ENCODE measurements around the gene HOXD13. TPM values are rescaled to one million over a fixed set of nuclear protein-coding genes. Genes with fewer than 3 reads are reported as not detected.

The HOXD13 gene
- total RNA-seq, 1 experiment from 2014 or later = not detected

DNA sequence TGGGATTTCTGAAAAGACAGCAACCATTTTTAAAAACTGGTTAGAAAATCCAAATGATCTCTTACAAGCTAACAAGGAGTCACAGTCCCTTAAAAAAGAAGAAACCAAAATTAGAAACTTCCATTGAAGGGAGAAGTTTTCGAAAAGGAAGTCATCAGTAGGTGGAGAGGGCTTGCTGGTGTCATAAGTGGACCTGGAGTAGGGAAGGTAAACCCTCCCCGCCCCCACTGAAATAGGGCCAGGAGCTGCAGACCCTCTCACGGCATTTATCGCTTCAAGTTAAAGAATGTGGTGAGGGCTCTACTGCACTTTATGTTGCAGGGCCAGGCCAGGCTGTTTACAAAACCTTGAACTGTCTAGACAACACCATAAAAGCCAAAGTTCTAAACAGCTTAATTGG lies 17.4 kb downstream of the HOXD13 start:
- Histone ChIP-seq H3K27me3 (ENCODE audit: insufficient read depth, low read depth) (peaks cover 42% of the 10 kb centered on the region), H3F3A (ENCODE audit: insufficient read depth, low read depth) (no peaks in the 10 kb centered on the region), H3K9me2 (ENCODE audit: insufficient read depth) (no peaks in the 10 kb centered on the region), H3K36me3 (ENCODE audit: low read depth) (no peaks in the 10 kb centered on the region), H3K79me2 (ENCODE audit: low read depth) (no peaks in the 10 kb centered on the region), H3K4me3 (no peak overlapping the region), H2AFZ (no peak overlapping the region), H3K9me3 (ENCODE audit: insufficient read depth, low read depth) (no peaks in the 10 kb centered on the region), H3K4me2 (no peak overlapping the region), H3K4me1 (replicated peaks; ENCODE audit: insufficient read depth) (no peaks in the 10 kb centered on the region), H4K20me1 (ENCODE audit: insufficient read depth) (no peaks in the 10 kb centered on the region), H3K27ac (no peak overlapping the region)
- CTCF ChIA-PET = interaction anchor here (0.6 to 1.5 kb wide), 3 partner anchors 13 to 544 kb away, joined by 3 to 6 read pairs (median 4); no protein-coding TSS in a partner anchor
- POLR2A ChIA-PET (ENCODE audit: unreplicated experiment) = interaction anchor here (0.6 kb wide), 1 partner anchor 420 kb away, joined by 3 read pairs; no protein-coding TSS in a partner anchor
- no TSS peak for BruUV-seq (replicated peaks)
- intact Hi-C loops (cut with micrococcal nuclease; ENCODE audit: unreplicated experiment) = loop anchor here (5.0 kb wide), 1 partner anchor 1037 kb away; no protein-coding TSS in a partner anchor
- TF ChIP-seq, protein P1, sequence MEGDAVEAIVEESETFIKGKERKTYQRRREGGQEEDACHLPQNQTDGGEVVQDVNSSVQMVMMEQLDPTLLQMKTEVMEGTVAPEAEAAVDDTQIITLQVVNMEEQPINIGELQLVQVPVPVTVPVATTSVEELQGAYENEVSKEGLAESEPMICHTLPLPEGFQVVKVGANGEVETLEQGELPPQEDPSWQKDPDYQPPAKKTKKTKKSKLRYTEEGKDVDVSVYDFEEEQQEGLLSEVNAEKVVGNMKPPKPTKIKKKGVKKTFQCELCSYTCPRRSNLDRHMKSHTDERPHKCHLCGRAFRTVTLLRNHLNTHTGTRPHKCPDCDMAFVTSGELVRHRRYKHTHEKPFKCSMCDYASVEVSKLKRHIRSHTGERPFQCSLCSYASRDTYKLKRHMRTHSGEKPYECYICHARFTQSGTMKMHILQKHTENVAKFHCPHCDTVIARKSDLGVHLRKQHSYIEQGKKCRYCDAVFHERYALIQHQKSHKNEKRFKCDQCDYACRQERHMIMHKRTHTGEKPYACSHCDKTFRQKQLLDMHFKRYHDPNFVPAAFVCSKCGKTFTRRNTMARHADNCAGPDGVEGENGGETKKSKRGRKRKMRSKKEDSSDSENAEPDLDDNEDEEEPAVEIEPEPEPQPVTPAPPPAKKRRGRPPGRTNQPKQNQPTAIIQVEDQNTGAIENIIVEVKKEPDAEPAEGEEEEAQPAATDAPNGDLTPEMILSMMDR (conservative IDR thresholded peaks at IDR 0.05) = no peak
- TF ChIP-seq EZH2 (IDR thresholded peaks at IDR 0.05; ENCODE audit: low read depth) = no peak
- DNase-seq = no peak

DNA sequence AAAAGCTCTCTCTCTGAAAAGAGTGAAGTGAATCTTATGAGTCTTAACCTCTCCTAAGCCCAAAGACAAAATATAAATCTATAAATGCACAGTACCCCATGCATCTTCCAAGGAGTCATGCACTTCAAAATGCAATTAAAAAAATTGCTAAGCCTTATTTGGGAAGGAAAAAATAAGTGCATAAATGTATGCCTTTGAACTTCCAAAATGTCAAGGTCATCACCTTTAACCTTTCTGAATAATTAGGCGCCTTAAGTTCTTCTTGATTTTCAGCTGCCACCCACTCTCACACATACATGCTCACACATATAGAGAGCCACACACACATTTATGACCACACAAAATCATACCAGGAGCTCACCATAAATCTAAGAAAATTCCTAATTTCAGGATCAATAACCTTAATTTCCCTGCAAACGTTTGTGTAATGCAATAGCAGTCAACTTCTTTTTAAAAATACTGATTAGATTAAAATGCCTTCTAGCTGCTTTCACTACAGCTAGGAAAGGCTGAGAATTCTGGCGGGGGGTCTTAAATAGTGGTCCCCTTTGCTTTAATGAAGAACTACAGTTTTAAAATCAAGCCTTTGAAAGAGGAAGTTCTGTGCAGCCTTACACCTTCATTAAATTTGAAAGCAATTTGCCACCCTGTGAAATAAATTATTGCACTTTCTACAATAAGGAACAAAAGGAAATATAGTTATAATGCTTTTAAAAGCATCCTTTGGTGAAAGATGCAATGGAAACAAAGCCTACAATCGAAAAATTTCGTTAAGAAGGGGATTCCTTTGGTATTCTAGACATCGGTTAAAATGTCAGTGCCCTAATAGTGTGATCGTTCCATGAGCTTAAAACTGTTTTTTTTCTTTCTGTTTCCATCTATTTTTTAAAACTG lies 18.1 kb downstream of the HOXD13 start:
- no peaks in the 10 kb centered on the region for H3K79me2 ChIP-seq (ENCODE audit: low read depth)
- no peaks in the 10 kb centered on the region for H3K36me3 ChIP-seq (ENCODE audit: low read depth)
- H4K20me1 ChIP-seq (ENCODE audit: insufficient read depth) = no peaks in the 10 kb centered on the region
- no peak overlapping the region for H3K27ac ChIP-seq
- H3K4me1 ChIP-seq (replicated peaks; ENCODE audit: insufficient read depth) = no peaks in the 10 kb centered on the region
- H3K27me3 ChIP-seq (ENCODE audit: insufficient read depth, low read depth) = peaks cover 49% of the 10 kb centered on the region
- TF ChIP-seq, protein P1 (conservative IDR thresholded peaks at IDR 0.05) = no peak
- no peak for TF ChIP-seq EZH2 (IDR thresholded peaks at IDR 0.05; ENCODE audit: low read depth)
- CTCF ChIA-PET = interaction anchor here (0.6 to 1.5 kb wide), 3 partner anchors 14 to 543 kb away, joined by 3 to 6 read pairs (median 4); no protein-coding TSS in a partner anchor
- no peak overlapping the region for H2AFZ ChIP-seq
- no peaks in the 10 kb centered on the region for H3K9me2 ChIP-seq (ENCODE audit: insufficient read depth)
- no peak overlapping the region for H3K4me3 ChIP-seq
- no TSS peak for BruUV-seq (replicated peaks)
- H3K9me3 ChIP-seq (ENCODE audit: insufficient read depth, low read depth) = no peaks in the 10 kb centered on the region
- intact Hi-C loops (cut with micrococcal nuclease; ENCODE audit: unreplicated experiment) = loop anchor here (5.0 kb wide), 1 partner anchor 1037 kb away; no protein-coding TSS in a partner anchor
- POLR2A ChIA-PET (ENCODE audit: unreplicated experiment) = interaction anchor here (0.6 kb wide), 1 partner anchor 421 kb away, joined by 3 read pairs; no protein-coding TSS in a partner anchor
- no peak overlapping the region for H3K4me2 ChIP-seq
- no peak for DNase-seq
- no peaks in the 10 kb centered on the region for H3F3A ChIP-seq (ENCODE audit: insufficient read depth, low read depth)

DNA sequence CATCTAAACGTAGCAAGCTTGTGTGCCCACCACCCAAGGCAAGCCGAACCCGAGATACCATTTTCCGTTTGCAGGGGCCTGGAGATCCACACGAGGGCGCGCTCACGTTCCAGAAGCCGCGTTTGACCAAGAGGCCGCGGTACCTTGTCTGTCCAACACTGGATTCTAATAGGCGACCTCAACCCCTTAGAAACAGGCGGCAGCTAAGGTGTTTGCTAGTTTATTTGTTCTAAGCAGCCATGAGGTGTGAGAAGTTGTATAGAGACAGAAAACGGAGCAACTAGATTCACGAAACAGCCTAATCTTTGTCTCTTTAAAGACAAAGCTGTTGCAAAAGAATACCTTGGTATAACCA lies 18.8 kb downstream of the HOXD13 start:
- Histone ChIP-seq H4K20me1 (ENCODE audit: insufficient read depth) (no peaks in the 10 kb centered on the region), H3K4me1 (replicated peaks; ENCODE audit: insufficient read depth) (no peaks in the 10 kb centered on the region), H2AFZ (no peak overlapping the region; the same call in 1 of the 2 replicates), H3K27me3 (ENCODE audit: insufficient read depth, low read depth) (peaks cover 54% of the 10 kb centered on the region), H3K9me2 (ENCODE audit: insufficient read depth) (no peaks in the 10 kb centered on the region), H3K27ac (no peak overlapping the region), H3K4me2 (peak overlapping the region; percentile 34; the same call in 1 of the 2 replicates), H3K36me3 (ENCODE audit: low read depth) (no peaks in the 10 kb centered on the region), H3K79me2 (ENCODE audit: low read depth) (no peaks in the 10 kb centered on the region), H3F3A (ENCODE audit: insufficient read depth, low read depth) (no peaks in the 10 kb centered on the region), H3K9me3 (ENCODE audit: insufficient read depth, low read depth) (no peaks in the 10 kb centered on the region), H3K4me3 (no peak overlapping the region)
- intact Hi-C loops (cut with micrococcal nuclease; ENCODE audit: unreplicated experiment) = loop anchor here (5.0 kb wide), 1 partner anchor 1036 kb away; no protein-coding TSS in a partner anchor
- no TSS peak for BruUV-seq (replicated peaks)
- peak in 1 of 2 experiments; percentile 46 for DNase-seq
- no peak for TF ChIP-seq EZH2 (IDR thresholded peaks at IDR 0.05; ENCODE audit: low read depth)
- TF ChIP-seq, protein P1 (conservative IDR thresholded peaks at IDR 0.05) = peak; percentile 80
- ChIA-PET POLR2A (ENCODE audit: unreplicated experiment) (no interaction called here), CTCF (interaction anchor here (1.5 kb wide), 1 partner anchor 543 kb away, joined by 6 read pairs; no protein-coding TSS in a partner anchor)

Measured in PC-9 (cell line).